Subcutaneous preadipocyte (primary cell): Measurements from ENCODE around the gene NAPA. TPM values are rescaled to one million over a fixed set of nuclear protein-coding genes. Genes with fewer than 3 reads are reported as not detected.

ENCODE experiments used
- total RNA-seq: library from RNA; depleted of rRNA; stranded (reverse); fragments of >200 nt; gene quantifications from 2 replicates; pipeline ENCODE4 v1.2.3, GENCODE V29; 2012

NAPA gene
- 59.4 and 63.6 TPM in 2 replicates for total RNA-seq

DNA sequence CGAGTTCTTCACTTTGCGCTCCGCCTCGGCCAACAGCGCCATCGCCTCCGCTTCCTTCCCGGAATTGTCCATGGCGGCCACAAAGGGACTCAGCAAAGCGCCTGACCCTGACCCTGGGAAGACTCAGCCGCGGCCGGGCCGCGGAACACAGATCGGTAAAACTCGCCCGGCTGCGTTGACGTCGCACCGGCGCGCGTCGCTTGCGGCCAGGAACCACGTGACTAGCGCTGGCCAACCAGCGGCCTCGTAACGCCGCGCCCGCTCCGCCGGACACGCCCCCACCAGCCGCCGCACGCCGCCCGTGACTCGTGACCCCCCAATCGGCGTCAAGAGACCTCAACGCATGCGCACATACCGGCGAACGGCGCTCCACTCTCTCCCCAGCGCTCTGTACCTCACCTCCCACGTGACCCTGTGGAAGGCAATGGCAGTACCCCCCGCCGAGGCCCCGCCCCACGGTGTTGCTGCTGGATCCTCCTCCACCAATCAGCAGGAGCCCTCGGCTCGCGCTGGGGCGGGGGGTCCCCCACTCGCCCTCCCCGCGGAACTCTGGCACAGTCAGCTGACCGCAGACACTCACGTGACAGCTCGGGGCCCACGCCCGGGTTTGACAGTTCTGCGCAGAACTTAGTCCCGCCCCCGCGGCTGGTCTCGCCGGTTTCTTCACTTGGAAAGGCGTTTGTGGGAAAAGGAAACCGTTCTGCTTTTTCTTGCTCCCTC, at the start of gene NAPA:
NAPA (minus strand) TSS at position 195 of the 720 bp plus-strand sequence; CDS start at position 72, 123 bp downstream.

DNA sequence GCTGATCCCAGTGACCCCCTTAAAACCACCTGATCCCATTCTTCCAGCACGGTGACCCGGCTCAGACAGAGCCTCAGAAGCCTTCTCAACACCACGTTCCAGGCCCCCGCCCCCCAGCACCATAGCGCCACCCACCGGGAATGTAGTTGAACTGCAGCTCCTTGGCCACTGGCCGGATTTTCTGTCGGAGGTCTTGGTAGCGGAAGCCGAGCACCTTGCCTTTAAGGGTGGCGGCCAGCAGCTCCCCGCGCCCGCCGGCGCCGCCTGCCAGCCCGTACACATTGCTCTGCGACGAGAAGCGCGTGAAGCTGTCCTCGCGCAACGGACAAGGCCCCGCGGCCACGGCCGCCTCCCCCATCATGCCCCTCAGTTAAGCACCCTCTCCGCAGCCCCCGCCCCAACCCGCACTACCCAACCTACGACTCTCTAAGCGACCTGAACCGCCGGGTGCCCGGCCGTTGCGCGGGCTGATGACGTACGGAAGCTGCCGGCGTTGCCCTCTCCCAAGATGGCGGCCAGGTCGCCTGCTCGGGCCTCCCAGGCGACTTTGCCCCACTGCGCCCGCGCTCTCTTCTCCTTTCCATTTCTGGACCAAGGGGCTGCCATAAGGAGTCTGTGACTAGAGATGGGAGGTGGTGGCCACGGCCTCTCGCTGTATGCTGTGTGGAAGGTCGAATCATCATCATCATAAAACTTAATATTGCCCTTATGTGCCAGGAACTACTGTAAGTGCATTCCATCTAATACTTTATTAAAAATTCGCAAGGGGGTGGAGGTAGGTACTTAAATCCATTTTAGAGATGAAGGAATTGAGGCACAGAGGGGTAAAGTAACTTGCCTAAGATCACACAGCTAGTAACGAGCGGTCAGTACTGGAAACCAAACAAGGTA, 30.8 kb downstream of the NAPA start, which contains the start of gene KPTN:
KPTN (minus strand) TSS at position 420 of the 891 bp plus-strand sequence; CDS start at position 361, 59 bp downstream.

GRCh38 chr19:47471733-47472457, 43.0 kb downstream of the NAPA start, which contains the start of gene SLC8A2:
TSS of gene SLC8A2 (minus strand) at chr19:47471893. CDS start at chr19:47466403, 5,490 bp downstream.

Other genes with a start within 250 kb of the NAPA start
- 1.2 and 1.5 TPM in 2 replicates for gene INAFM1, start 240.2 kb downstream of the NAPA start, total RNA-seq
- gene C5AR1, start 205.2 kb downstream of the NAPA start, total RNA-seq, result 0.37 TPM in 1 of 2 replicates, not detected in the other
- under 0.01 and 0.20 TPM in 2 replicates for gene C5AR2, start 182.9 kb downstream of the NAPA start, total RNA-seq
- gene DHX34, start 165.7 kb downstream of the NAPA start, total RNA-seq, result 12.9 and 22.7 TPM in 2 replicates
- gene MEIS3, start 95.5 kb downstream of the NAPA start, total RNA-seq, result 20.1 and 34.9 TPM in 2 replicates
- not detected in 2 replicates for gene SLC8A2, start 43.2 kb downstream of the NAPA start, total RNA-seq
- 3.3 and 3.5 TPM in 2 replicates for gene KPTN, start 30.8 kb downstream of the NAPA start, total RNA-seq
- under 0.01 TPM in 2 replicates for gene ZNF541, start 58.1 kb upstream of the NAPA start, total RNA-seq
- gene BICRA, start 94.1 kb upstream of the NAPA start, total RNA-seq, result 2.9 and 3.1 TPM in 2 replicates
- gene EHD2, start 198.4 kb upstream of the NAPA start, total RNA-seq, result 123 and 126 TPM in 2 replicates
- gene NOP53, start 230.5 kb upstream of the NAPA start, total RNA-seq, result 36.0 and 42.8 TPM in 2 replicates